ENCODE results near the gene SLC38A3.

- TF ChIP-seq EZH2phosphoT487 (IDR thresholded peaks at IDR 0.05; ENCODE audit: low read depth), result no peak
- TF ChIP-seq CTCF (IDR thresholded peaks at IDR 0.05; ENCODE audit: low read depth, low read length), result no peak
Measured at GRCh38 chr3:50268703-50269451, 63.8 kb downstream of the SLC38A3 start, which contains the start of gene SEMA3B.

All from OCI-LY3 (cell line).